WI38 (cell line): ENCODE results near the gene LENG9.

ENCODE experiments used
- H3K4me3 ChIP-seq: 2 replicates; pipeline ENCODE4 v1.5.1; 2011; ENCODE audit warnings: low read depth, mild to moderate bottlenecking, control low read depth, low read length
- TF ChIP-seq, protein P1 (sequence below): IDR thresholded peaks from 2 replicates; pipeline ENCODE4 v1.5.1; 2012; ENCODE audit warnings: low read depth, mild to moderate bottlenecking, control low read depth, low read length

Gene LENG9

DNA sequence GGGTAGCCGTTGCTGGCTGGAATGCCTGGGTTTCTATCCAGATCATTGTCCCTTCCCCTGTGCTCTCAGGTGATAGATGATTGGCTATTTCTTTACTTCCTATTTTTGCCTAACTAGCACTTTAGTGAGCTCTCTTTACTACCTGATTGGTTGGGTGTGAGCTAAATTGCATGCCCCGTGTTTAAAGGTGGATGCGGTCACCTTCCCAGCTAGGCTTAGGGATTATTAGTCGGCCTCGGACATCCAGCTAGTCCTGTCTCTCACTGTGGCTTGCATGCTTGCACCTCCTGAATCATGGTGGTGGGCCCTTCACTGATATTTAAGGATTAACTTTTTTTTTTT is 38.2 kb downstream of the LENG9 start:
- H3K4me3 ChIP-seq = no peak overlapping the region
- TF ChIP-seq, protein P1, sequence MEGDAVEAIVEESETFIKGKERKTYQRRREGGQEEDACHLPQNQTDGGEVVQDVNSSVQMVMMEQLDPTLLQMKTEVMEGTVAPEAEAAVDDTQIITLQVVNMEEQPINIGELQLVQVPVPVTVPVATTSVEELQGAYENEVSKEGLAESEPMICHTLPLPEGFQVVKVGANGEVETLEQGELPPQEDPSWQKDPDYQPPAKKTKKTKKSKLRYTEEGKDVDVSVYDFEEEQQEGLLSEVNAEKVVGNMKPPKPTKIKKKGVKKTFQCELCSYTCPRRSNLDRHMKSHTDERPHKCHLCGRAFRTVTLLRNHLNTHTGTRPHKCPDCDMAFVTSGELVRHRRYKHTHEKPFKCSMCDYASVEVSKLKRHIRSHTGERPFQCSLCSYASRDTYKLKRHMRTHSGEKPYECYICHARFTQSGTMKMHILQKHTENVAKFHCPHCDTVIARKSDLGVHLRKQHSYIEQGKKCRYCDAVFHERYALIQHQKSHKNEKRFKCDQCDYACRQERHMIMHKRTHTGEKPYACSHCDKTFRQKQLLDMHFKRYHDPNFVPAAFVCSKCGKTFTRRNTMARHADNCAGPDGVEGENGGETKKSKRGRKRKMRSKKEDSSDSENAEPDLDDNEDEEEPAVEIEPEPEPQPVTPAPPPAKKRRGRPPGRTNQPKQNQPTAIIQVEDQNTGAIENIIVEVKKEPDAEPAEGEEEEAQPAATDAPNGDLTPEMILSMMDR = no peak

DNA sequence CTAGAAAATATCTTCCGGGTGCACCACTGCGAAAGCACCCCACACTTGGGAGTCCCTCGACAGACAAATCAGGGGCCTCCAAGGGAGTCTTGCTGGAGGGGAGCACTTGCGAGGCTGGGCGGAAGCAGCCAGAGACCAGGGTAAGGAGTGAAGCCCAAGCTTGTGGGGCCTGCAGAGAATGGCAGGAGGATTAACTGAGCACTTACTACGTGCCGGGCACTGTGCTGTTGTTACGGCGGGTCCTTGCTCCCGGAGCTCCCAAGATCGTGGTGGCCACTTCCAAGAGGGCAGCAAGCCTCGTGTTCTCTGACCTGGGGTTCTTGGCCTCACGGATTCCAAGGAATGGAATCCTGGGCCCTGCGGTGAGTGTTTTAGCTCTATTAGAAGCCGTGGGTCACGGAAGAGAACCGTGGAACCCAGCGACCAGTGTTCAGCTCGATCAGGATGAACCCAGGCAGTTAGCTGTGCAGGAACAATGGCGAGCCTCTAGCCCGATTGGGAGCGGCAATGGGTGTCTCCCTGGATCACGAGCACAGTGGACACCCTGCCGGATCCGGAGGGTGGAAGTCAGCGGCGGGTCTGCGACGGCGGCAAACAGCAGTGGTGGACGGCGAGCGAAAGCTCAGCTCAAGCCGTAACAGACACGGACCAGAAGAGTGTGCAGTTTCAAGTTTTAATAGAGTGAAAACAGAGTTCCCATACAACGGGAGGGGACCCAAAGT is 38.8 kb downstream of the LENG9 start:
- H3K4me3 ChIP-seq = no peak overlapping the region
- TF ChIP-seq, protein P1 = no peak

DNA sequence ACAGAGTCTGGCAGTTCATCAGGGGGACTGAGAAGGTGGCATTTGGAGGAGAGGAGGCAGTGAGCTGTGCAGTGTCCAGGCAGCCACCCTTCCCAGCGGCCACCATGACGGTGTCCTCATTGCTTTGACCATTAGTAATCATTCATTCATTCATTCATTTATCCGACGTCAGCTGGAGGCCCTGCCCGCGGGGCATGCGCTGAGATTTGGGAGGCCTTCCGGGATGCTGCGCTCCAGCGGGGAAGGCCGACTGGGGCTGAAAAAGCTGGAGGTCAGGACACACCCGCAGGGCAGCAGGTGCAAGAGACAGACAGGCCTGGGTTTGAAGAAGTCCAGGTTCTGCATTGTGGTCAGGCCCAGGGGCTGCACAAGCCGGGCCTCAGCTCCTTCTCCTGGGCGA is 39.4 kb downstream of the LENG9 start:
- TF ChIP-seq, protein P1 = no peak
- no peak overlapping the region for H3K4me3 ChIP-seq

DNA sequence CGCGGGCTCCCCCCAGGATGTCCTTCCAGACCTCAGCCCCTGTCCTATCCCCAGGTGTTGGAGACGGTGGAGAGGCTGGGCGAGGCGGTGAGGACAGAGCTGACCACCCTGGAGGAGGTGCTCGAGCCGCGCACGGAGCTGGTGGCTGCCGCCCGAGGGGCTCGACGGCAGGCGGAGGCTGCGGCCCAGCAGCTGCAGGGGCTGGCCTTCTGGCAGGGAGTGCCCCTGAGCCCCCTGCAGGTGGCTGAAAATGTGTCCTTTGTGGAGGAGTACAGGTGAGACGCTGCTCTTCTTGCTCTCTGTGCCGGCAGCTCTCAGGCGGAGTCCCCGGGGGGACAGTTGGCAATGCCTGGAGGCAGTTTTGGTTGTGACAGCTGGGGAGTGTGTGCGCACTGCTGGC is 41.4 kb downstream of the LENG9 start:
- TF ChIP-seq, protein P1 = no peak
- H3K4me3 ChIP-seq = no peak overlapping the region

DNA sequence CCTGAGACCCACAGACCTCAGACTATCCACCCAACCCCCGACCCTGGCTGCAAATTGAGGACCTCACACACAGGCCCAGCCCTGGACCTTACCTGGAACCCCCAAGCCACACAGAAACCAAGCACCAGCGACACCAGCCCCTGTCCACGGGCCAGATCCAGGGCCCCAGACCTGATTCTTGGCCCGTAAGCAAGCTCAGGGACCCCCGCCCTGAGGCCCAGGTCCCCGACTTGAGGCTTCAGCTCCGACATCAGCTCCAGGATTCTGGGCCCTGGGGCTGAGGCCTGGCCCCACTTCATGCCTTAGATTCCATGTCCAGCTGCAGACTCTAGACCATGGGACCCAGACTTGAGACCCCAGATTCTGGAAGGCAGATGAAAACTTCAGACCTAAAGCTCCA is 42.1 kb downstream of the LENG9 start:
- TF ChIP-seq, protein P1 = no peak
- no peak overlapping the region for H3K4me3 ChIP-seq

DNA sequence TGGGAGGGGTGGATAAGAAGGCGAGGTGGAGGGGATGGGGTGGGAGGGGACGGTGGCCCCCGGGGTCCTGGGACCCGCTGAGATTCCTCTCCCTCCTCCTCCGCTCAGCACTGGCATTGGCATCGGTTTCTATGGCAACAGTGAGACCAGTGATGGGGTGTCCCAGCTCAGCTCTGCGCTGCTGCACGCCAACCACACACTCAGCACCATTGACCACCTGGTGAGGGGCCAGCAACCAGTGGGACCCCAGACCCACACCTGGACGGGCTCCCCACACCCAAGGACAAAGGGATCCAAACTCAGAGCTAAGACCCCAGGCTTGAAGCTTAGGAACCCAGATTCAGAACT is 42.4 kb downstream of the LENG9 start:
- TF ChIP-seq, protein P1 = no peak
- H3K4me3 ChIP-seq = no peak overlapping the region

DNA sequence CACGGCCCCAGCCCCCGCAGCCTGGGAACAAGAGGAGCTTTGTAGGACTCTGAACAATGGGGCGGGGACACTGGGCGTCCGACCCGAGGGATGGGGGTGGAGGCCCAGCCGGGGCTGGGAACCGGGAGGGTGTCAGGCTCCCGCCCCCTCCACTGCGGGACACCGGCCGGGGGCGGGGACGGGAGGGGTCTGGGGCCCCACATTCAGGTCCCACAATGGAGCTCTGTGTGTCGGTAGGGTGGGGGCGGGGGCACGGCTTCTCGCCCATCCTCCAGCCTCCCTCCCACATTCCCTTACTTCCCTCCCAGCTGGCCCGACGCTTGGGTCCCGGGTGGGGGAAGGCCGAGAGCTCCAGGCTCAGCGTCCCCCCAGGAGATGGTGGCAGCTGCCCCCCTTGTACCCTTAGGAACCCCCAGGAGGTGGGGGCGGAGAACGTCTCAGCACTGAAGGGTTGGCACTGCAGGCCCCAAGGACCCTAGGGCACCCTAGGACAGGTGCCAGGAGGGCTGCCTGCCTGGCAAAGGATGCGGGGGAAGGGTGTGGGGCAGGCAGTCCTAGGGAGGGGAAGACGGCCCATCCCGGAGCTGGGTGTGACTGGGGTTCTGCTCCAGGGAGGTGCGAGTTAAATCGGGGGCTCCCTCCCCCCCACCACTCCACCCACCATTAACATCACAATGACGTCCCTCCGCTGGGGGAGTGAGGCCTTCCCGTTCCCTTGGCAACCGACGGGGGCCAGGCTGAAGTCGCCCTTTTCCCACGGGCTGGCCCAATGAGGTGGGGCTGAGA is 43.0 kb downstream of the LENG9 start:
- H3K4me3 ChIP-seq = no peak overlapping the region
- TF ChIP-seq, protein P1 = no peak
